Ectodermal cell (in vitro differentiated cells): ENCODE results near the gene DOCK2. TPM values are rescaled to one million over a fixed set of nuclear protein-coding genes. Genes with fewer than 3 reads are reported as not detected.

ENCODE experiments used
- H3K27ac ChIP-seq: 2 replicates; pipeline ENCODE4 v1.7.0; 2013; ENCODE audit warnings: mild to moderate bottlenecking, low read depth, low read length; ENCODE audit not compliant: insufficient read depth, poor library complexity, severe bottlenecking
- H3K27me3 ChIP-seq: 2 replicates; pipeline ENCODE4 v1.7.0; 2013; ENCODE audit warnings: mild to moderate bottlenecking, low read length; ENCODE audit not compliant: insufficient read depth, control insufficient read depth, poor library complexity, severe bottlenecking
- H3K36me3 ChIP-seq: one replicate; pipeline ENCODE4 v1.7.0; 2013; ENCODE audit warnings: low read length; ENCODE audit not compliant: control insufficient read depth, insufficient read depth
- H3K4me1 ChIP-seq: one replicate; pipeline ENCODE4 v1.7.0; 2013; ENCODE audit warnings: low read length; ENCODE audit not compliant: control insufficient read depth, insufficient read depth
- H3K4me3 ChIP-seq: 2 replicates; pipeline ENCODE4 v1.7.0; 2013; ENCODE audit warnings: low read depth, low read length, control low read depth; ENCODE audit not compliant: insufficient read depth
- H3K9me3 ChIP-seq: 2 replicates; pipeline ENCODE4 v1.7.0; 2013; ENCODE audit warnings: mild to moderate bottlenecking, low read length, moderate library complexity; ENCODE audit not compliant: control insufficient read depth
- WGBS, 2 experiments: methylation state at CpG; one replicate each; pipeline ENCODE4 v1.1.7; 2013; ENCODE audit warnings: missing lambda C conversion rate in 2 of 2; 5-methylcytosine and 5-hydroxymethylcytosine counted together
- polyA plus RNA-seq, 4 experiments: library from polyadenylated mRNA; stranded (reverse); fragments of 50-300 nt; gene quantifications; one replicate each; pipeline ENCODE4 v1.2.3, GENCODE V29; 2013

The DOCK2 gene
- 1.3 TPM for polyA plus RNA-seq (2013, experiment 1 of 4)
- 0.46 TPM for polyA plus RNA-seq (2013, experiment 2 of 4)
- polyA plus RNA-seq (2013, experiment 3 of 4), result 0.75 TPM
- polyA plus RNA-seq (2013, experiment 4 of 4), result 0.24 TPM

DNA sequence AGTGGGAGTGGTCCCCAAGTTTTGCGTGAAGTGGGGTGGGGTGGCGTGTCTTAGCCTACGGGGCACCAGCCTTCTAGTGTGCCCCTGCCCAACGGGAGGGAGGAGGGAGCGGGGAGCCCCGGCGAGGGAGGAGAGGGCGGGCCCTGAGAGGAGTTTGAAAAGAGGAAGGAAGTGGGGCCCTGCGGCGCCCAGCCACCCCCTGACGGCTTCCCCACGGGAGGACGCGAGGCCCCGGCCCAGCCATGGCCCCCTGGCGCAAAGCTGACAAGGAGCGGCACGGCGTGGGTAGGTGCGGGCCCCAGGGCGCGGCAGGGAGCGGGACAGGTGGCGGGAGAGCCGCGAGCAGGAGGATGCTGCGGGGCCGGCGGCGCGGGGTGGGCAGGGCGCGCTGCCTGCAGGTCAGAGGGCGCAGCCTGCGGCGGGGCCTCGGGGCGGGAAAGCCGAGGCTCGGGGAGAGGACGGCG lies at the start of gene DOCK2:
Gene DOCK2 (plus strand): TSS at position 191 of the 464 bp plus-strand sequence. CDS start 52 bp downstream, at position 243.
- H3K4me3 ChIP-seq, result peak within 1 kb of the TSS; percentile 17
- no peaks in the 10 kb centered on the region for H3K9me3 ChIP-seq
- peaks cover 22% of the 10 kb centered on the region for H3K27me3 ChIP-seq

GRCh38 chr5:169590602-169591001 lies 46.5 kb upstream of the DOCK2 start:
- 90 to 100% methylated on average over 3 of the region's 3 CpGs for WGBS, 2 experiments
- H3K4me1 ChIP-seq, result no peaks in the 10 kb centered on the region
- H3K9me3 ChIP-seq, result no peaks in the 10 kb centered on the region
- no peak overlapping the region for H3K27ac ChIP-seq
- peaks cover 41% of the 10 kb centered on the region for H3K36me3 ChIP-seq
- H3K27me3 ChIP-seq, result no peaks in the 10 kb centered on the region
- H3K4me3 ChIP-seq, result no peak overlapping the region

More for the DNA sequence above, at the start of gene DOCK2:
- Histone ChIP-seq H3K36me3 (no peaks in the 10 kb centered on the region), H3K4me1 (no peaks in the 10 kb centered on the region), H3K27ac (no peak within 1 kb of the TSS)
- WGBS, 2 experiments, result 5 to 6% methylated on average over 42 of the region's 42 CpGs

GRCh38 chr5:169591636-169592035 lies 45.4 kb upstream of the DOCK2 start:
- H3K4me3 ChIP-seq, result no peak overlapping the region
- H3K27me3 ChIP-seq, result no peaks in the 10 kb centered on the region
- no peak overlapping the region for H3K27ac ChIP-seq
- H3K4me1 ChIP-seq, result no peaks in the 10 kb centered on the region
- 56 to 66% methylated on average over 1 of the region's 1 CpG for WGBS, 2 experiments
- H3K36me3 ChIP-seq, result peaks cover 47% of the 10 kb centered on the region
- no peaks in the 10 kb centered on the region for H3K9me3 ChIP-seq

DNA sequence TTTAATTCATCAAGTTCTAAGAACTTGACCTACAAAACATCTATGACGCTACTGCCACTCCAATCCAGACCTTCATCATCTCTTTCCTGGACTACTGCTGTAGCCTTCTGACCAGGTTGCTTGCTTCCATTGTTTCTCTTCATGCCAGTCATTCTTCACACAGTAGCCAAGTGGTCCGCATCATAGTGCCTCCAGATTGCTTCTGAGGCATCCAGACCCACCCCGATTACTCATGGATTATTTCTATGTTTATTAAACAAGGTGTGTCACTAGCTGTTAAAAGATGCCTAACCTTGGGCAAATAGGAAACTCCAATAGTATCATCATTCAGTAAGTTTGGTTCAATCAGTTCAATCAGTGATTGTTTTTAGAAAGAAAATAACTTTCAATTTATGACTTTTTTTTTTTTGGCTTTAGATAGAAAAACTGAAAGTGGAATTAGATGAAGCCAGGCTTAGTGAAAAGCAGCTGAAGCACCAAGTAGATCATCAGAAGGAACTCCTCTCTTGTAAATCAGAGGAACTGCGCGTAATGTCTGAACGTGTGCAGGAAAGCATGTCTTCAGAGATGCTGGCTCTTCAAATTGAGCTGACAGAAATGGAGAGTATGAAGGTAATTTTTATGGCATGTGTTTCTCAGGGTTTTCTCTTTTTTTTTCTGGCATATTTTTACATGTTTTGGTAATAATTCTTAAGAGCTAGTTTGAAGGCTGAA lies 44.0 kb upstream of the DOCK2 start:
- Histone ChIP-seq H3K4me1 (no peaks in the 10 kb centered on the region), H3K9me3 (no peaks in the 10 kb centered on the region), H3K4me3 (no peak overlapping the region), H3K27me3 (no peaks in the 10 kb centered on the region), H3K36me3 (peaks cover 52% of the 10 kb centered on the region), H3K27ac (no peak overlapping the region)
- 98% methylated on average over 6 of the region's 6 CpGs for WGBS, 2 experiments

DNA sequence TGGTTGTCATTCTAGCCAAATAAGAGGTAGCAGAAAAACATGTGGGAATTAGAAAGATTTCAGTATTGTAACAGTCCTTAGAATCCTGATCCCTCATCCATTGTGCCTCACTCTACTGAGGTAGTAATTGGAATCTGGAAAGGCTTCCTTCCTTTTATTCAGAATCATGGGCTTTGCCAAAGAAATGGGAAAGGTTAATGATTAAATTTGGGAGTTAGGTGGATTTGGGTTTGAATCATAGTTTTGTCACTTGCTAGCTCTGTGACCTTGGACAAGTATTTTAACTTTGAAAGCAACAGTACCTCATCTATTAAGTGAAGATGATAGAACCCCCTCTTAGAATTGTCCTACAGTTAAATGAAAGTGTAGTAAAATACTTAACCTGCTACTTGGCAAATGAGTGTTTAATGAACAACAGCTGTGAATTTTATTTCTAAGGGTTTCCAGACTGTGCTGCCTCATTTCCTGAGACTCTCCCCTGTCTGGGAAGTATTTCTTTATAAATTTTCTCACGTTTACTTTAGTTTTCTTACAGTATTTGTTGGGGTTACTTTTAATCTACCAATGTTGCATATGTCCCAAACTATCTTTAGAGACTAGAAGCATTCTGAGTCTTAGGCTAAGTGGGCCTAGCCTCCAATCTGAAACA lies 41.8 kb upstream of the DOCK2 start:
- 100% methylated on average over 1 of the region's 1 CpG; no CpG with 5 or more reads in 1 of the 2 experiments for WGBS, 2 experiments

GRCh38 chr5:169599451-169599850 lies 37.6 kb upstream of the DOCK2 start:
- Histone ChIP-seq H3K4me1 (no peaks in the 10 kb centered on the region), H3K4me3 (no peak overlapping the region), H3K36me3 (peaks cover 42% of the 10 kb centered on the region), H3K27me3 (no peaks in the 10 kb centered on the region), H3K9me3 (no peaks in the 10 kb centered on the region), H3K27ac (no peak overlapping the region)
- WGBS, 2 experiments, result 91 to 94% methylated on average over 4 of the region's 4 CpGs

More for the DNA sequence above, 41.8 kb upstream of the DOCK2 start:
- Histone ChIP-seq H3K36me3 (peaks cover 52% of the 10 kb centered on the region), H3K9me3 (no peaks in the 10 kb centered on the region), H3K4me3 (no peak overlapping the region), H3K27me3 (no peaks in the 10 kb centered on the region), H3K27ac (no peak overlapping the region), H3K4me1 (no peaks in the 10 kb centered on the region)

GRCh38 chr5:169602535-169602934 lies 34.5 kb upstream of the DOCK2 start:
- H3K9me3 ChIP-seq, result no peaks in the 10 kb centered on the region
- H3K27ac ChIP-seq, result no peak overlapping the region
- peaks cover 27% of the 10 kb centered on the region for H3K36me3 ChIP-seq
- H3K27me3 ChIP-seq, result no peaks in the 10 kb centered on the region
- H3K4me3 ChIP-seq, result no peak overlapping the region
- H3K4me1 ChIP-seq, result no peaks in the 10 kb centered on the region

- Histone ChIP-seq H3K27ac (no peak overlapping the region), H3K9me3 (no peaks in the 10 kb centered on the region), H3K36me3 (peaks cover 1% of the 10 kb centered on the region), H3K27me3 (no peaks in the 10 kb centered on the region), H3K4me1 (no peaks in the 10 kb centered on the region), H3K4me3 (no peak overlapping the region)
- WGBS, 2 experiments, result 96 to 100% methylated on average over 2 of the region's 3 CpGs
Measured at GRCh38 chr5:169606279-169606678, 30.8 kb upstream of the DOCK2 start.

DNA sequence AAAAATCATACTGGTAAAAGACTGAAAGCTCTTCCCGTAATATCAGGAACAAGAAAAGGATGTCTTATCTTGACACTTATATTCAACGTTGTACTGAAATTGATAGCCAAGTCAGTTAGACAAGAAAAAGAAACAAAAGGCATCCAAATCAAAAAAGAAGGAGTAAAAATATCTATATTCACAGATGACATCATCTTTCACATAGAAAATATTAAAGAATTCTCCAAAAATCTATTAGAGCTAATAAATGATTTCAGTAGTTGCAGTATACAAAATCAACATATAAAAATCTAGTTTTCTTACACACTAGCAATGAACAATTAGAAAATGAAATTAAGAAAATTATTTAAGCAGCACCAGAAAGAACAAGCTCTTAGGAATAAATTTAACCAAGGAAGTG lies 29.2 kb upstream of the DOCK2 start:
- Histone ChIP-seq H3K9me3 (no peaks in the 10 kb centered on the region), H3K4me3 (no peak overlapping the region), H3K27me3 (no peaks in the 10 kb centered on the region), H3K4me1 (no peaks in the 10 kb centered on the region), H3K36me3 (no peaks in the 10 kb centered on the region), H3K27ac (no peak overlapping the region)
- 95 to 100% methylated on average over 2 of the region's 2 CpGs for WGBS, 2 experiments

- no peak overlapping the region for H3K27ac ChIP-seq
- H3K27me3 ChIP-seq, result no peaks in the 10 kb centered on the region
- H3K4me3 ChIP-seq, result no peak overlapping the region
- no peaks in the 10 kb centered on the region for H3K36me3 ChIP-seq
- no peaks in the 10 kb centered on the region for H3K9me3 ChIP-seq
- no peaks in the 10 kb centered on the region for H3K4me1 ChIP-seq
- 82 to 84% methylated on average over 3 of the region's 3 CpGs for WGBS, 2 experiments
Measured at GRCh38 chr5:169609716-169610115, 27.4 kb upstream of the DOCK2 start.
